HG03469 (cell line): ENCODE data around the gene AMBRA1.

Experiments used
- ATAC-seq: cut with Tn5 transposase; IDR thresholded peaks from one replicate; pipeline ENCODE4 v1.9.1; 2021; ENCODE audit warnings: mild to moderate bottlenecking, moderate library complexity, moderate number of reproducible peaks; ENCODE audit not compliant: unreplicated experiment

AMBRA1 gene

GRCh38 chr11:46574656-46575055 is 19.2 kb downstream of the AMBRA1 start:
- no peak for ATAC-seq

GRCh38 chr11:46570790-46571398 is 22.9 kb downstream of the AMBRA1 start:
- no peak for ATAC-seq

- no peak for ATAC-seq
These were observed 28.5 kb downstream of the AMBRA1 start for GRCh38 chr11:46565232-46565840.

GRCh38 chr11:46564459-46564858 is 29.4 kb downstream of the AMBRA1 start:
- no peak for ATAC-seq

GRCh38 chr11:46562527-46562926 is 31.3 kb downstream of the AMBRA1 start:
- ATAC-seq: no peak

- no peak for ATAC-seq
These were observed 33.4 kb downstream of the AMBRA1 start for GRCh38 chr11:46560300-46560991.

- no peak for ATAC-seq
These were observed 34.0 kb downstream of the AMBRA1 start for GRCh38 chr11:46559815-46560214.

- ATAC-seq: no peak
These were observed 36.1 kb downstream of the AMBRA1 start for GRCh38 chr11:46557684-46558151.

- ATAC-seq: peak; percentile 54
These were observed 38.4 kb downstream of the AMBRA1 start for GRCh38 chr11:46555267-46556054.

- ATAC-seq: peak; percentile 4
These were observed 39.3 kb downstream of the AMBRA1 start for GRCh38 chr11:46554213-46555147.

GRCh38 chr11:46553814-46554212 is 40.0 kb downstream of the AMBRA1 start:
- ATAC-seq: no peak

- ATAC-seq: no peak
These were observed 42.6 kb downstream of the AMBRA1 start for GRCh38 chr11:46551261-46551660.

GRCh38 chr11:46547579-46547978 is 46.2 kb downstream of the AMBRA1 start:
- ATAC-seq: no peak

- no peak for ATAC-seq
These were observed 50.3 kb downstream of the AMBRA1 start for GRCh38 chr11:46543564-46543963.

GRCh38 chr11:46541593-46542371 is 52.0 kb downstream of the AMBRA1 start:
- ATAC-seq: no peak

- no peak for ATAC-seq
These were observed 53.0 kb downstream of the AMBRA1 start for GRCh38 chr11:46540807-46541206.

GRCh38 chr11:46537537-46538295 is 56.1 kb downstream of the AMBRA1 start:
- ATAC-seq: no peak

GRCh38 chr11:46537121-46537520 is 56.7 kb downstream of the AMBRA1 start:
- ATAC-seq: no peak

GRCh38 chr11:46535688-46536087 is 58.1 kb downstream of the AMBRA1 start:
- ATAC-seq: no peak
